A549 treated with DMSO at 1 μM for 4 hours (cell line): ENCODE measurements around the gene SSX7. TPM values are rescaled to one million over a fixed set of nuclear protein-coding genes. Genes with fewer than 3 reads are reported as not detected.

Experiments used
- total RNA-seq: library from RNA; stranded (reverse); fragments of 200-300 nt; extraction: Qiagen RNA extraction; gene quantifications from 5 replicates; pipeline ENCODE4 v1.2.3, GENCODE V29; 2022; ENCODE audit warnings: low read depth

Gene SSX7
- not detected in 5 replicates for total RNA-seq

GRCh38 chrX:52654800-52655199 is at the start of gene SSX7:
Gene SSX7, minus strand, starts transcription at chrX:52654900. Its CDS starts 1,428 bp downstream, at chrX:52653472.

Other genes with a start within 250 kb of the SSX7 start
- gene XAGE1A, start 159.1 kb downstream of the SSX7 start, total RNA-seq = 16.0 to 35.5 TPM (median 20.7 TPM) in 4 of 5 replicates, not detected in the other
- gene XAGE1B, start 137.8 kb downstream of the SSX7 start, total RNA-seq = 189 to 292 TPM (median 196 TPM) in 5 replicates
- gene SSX2, start 52.3 kb upstream of the SSX7 start, total RNA-seq = not detected in 5 replicates
- not detected in 5 replicates for gene SSX2B, start 96.4 kb upstream of the SSX7 start, total RNA-seq
- gene SPANXN5, start 142.5 kb upstream of the SSX7 start, total RNA-seq = not detected in 5 replicates
- gene XAGE5, start 156.4 kb upstream of the SSX7 start, total RNA-seq = not detected in 5 replicates
- not detected in 5 replicates for gene XAGE3, start 213.2 kb upstream of the SSX7 start, total RNA-seq
- 7.0 to 15.7 TPM (median 12.4 TPM) in 5 replicates for gene FAM156B, start 242.4 kb upstream of the SSX7 start, total RNA-seq